NCI-H1048 (cell line): ENCODE results near the gene KREMEN2.
"Not testable (repeated sequence)": the region's sequence is repeated elsewhere in the genome, so short reads cannot be mapped to it uniquely, and the experiment has no call there.

ENCODE experiments used
- DNase-seq: peaks from one replicate; lab custom pipeline; 2025; lab: John Stamatoyannopoulos, UW

Gene KREMEN2

DNA sequence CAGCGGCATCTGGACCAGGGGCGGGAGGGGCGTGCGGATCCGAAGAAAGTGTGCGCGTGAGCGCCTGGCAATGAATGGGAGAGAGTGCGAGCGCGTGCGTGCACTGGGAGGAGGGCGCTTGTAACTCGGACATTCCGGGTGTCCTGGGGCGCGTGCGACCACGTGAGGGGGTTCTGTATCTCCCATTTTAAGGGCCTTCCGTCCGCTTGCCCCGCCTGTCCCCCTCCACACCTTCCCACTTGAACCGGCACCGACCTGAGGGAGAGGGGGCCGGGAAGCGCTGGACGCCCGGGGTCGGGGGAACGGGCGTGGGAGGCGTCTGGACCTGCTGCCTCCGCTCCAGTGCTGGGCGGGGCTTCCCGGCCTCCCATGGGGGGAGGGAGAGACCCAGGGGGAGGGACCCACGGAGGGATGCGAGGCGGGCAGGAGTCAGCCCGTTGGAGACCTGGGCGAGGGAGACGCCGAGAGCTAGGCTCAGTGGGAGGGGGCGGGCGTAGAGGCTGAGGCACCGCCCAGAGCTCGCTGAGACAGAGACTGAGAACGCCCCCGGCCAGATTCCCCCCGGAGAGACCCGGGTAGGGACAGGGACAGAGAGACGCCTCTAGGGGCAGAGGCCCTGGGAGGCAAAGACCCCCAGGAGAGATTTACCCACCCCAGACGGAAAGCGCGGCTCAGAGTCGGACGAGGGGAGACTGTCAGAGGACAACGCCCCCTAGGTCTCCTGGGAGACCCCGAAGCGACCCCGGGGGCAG, at the start of gene KREMEN2:
TSS of gene KREMEN2 (plus strand) at position 553 of the 752 bp plus-strand sequence. CDS start 246 bp downstream, outside the sequence.
- DNase-seq: no peak

DNA sequence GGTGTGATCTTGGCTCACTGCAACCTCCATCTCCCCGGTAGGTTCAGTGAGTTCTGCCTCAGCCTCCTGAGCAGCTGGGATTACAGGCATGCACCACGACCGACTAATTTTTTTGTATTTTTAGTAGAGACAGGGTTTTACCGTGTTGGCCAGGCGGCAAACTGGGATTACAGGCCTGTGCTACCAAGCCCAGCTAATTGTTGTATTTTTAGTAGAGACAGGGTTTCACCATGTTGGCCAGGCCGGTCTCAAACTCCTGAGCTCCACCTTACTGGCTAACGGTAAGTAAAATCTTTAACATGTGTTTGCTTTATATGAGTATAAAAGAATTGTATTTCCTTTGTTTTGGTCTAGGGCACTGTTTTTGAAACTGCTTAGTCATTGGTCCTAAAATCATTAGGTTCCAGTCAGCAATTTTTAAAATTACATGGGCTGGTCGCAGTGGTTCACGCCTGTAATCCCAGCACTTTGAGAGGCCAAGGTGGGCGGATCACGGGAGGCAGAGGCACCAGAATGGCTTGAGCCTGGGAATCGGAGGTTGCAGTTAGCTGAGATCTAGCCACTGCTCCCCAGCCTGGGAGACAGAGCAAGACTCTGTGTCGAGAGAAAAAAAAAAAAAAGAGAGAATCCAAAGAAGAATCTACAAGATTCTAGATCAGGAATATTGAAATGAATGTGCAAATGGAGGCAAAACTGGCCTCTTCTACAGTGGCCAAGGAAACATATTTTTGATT, 48.7 kb upstream of the KREMEN2 start:
- DNase-seq: no peak

DNA sequence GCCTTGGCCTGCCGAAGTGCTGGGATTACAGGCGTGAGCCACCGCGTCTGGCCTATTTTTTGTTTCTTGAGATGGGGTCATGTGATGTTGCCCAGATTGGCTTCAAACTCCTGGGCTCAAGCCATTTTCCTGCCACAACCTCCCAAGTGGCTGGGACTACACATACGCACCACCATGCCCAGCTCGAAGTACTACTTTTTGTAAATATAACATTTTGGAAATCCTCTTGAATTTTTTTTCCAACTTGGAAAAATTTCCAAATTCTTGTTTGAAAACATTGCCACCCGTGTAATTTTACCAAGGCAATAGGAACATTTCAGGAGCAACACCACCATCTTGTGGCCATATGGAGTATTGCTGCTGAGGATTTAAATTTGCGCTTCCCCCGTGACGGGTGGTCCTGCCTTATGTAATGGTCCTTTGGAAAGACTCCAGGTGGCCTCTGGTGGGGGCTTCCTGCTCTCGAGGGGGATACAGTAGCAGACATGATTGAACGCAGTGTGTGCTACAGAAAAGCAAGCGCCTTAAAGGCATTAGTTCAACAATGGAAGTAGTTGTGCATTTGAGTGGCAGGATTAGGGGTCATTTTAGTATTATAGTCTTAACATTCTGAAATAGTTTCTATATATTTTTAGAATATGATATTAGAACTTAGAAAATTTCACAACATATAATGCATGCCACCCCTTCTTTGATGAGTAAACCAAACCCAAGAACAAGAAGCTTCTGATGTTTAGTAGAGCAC, 44.4 kb upstream of the KREMEN2 start:
- DNase-seq: no peak

GRCh38 chr16:2923481-2923880, 40.6 kb upstream of the KREMEN2 start:
- DNase-seq: no peak

GRCh38 chr16:2924901-2925755, 38.9 kb upstream of the KREMEN2 start:
- DNase-seq: no peak

- no peak for DNase-seq
Measured at GRCh38 chr16:2925951-2926649, 38.0 kb upstream of the KREMEN2 start.

- DNase-seq: no peak
Measured at GRCh38 chr16:2926650-2926999, 37.5 kb upstream of the KREMEN2 start.

DNA sequence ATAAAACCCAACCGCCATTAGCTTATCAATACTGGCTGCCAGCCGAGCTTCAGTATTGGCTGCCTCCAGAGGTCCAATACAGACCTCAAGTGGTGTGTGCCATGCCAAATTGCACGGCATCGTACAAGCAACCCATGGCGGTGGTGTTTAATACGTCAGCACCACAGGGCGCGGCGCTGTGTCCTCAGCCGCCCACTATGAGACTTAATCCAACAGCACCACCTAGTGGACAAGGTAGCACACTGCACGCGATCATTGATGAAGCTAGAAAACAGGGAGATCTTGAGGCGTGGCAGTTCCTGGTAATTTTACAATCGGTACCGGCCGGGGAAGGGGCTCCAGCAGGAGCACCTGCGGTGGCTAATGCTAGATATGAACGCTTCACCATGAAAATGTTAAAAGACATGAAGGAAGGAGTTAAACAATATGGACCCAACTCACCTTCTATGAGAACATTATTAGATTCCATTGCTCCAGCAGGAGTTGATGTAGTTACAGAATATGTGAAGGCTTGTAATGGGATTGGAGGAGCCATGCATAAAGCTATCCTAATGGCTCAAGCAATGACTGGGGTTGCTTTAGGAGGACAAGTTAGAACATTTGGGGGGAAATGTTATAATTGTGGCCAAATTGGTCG, 36.9 kb upstream of the KREMEN2 start:
- peak; percentile 36 for DNase-seq

GRCh38 chr16:2928151-2928550, 35.9 kb upstream of the KREMEN2 start:
- DNase-seq: not testable (repeated sequence)

- no peak for DNase-seq
Measured at GRCh38 chr16:2928796-2929195, 35.3 kb upstream of the KREMEN2 start.

DNA sequence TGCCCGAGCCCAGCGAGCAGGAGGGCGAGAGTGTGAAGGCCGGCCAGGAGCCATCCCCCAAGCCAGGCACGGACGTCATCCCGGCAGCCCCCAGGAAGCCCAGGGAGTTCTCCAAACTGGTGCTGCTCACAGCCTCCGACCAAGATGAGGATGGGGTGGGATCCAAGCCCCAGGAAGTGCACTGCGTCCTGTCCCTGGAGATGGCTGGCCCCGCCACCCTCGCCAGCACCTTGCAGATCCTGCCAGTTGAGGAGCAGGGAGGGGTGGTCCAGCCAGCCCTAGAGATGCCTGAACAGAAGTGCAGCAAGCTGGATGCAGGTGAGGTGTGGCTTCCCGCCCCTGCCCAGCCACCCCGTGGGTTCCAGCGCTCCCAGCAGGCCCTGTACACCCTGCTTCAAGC, 34.4 kb upstream of the KREMEN2 start:
- no peak for DNase-seq

DNA sequence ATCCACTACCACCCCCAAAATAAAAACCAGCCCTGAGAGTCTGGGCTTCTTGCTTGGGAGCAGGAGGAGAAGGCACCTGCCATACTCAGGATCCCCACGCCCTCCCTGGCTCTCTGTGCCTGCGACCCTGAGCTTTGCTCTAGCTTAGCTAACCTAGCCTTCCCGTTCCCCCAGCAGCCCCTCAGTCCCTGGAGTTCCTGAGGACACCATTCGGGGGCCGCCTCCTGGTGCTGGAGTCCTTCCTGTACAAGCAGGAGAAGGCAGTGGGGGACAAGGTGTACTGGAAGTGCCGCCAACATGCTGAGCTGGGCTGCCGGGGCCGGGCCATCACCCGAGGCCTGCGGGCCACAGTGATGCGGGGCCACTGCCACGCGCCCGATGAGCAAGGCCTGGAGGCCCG, 33.8 kb upstream of the KREMEN2 start:
- DNase-seq: no peak

GRCh38 chr16:2931231-2931914, 32.7 kb upstream of the KREMEN2 start:
- DNase-seq: not testable (repeated sequence)

DNA sequence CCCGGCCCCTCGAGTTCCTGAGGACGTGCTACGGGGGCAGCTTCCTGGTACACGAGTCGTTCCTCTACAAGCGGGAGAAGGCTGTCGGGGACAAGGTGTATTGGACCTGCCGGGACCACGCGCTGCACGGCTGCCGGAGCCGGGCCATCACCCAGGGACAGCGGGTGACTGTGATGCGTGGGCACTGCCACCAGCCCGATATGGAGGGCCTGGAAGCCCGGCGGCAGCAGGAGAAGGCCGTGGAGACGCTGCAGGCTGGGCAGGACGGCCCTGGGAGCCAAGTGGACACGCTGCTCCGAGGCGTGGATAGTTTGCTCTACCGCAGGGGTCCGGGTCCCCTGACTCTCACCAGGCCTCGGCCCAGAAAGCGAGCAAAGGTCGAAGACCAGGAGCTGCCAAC, 30.9 kb upstream of the KREMEN2 start:
- DNase-seq: no peak

GRCh38 chr16:2933701-2934100, 30.4 kb upstream of the KREMEN2 start:
- DNase-seq: no peak

GRCh38 chr16:2934450-2934849, 29.6 kb upstream of the KREMEN2 start:
- DNase-seq: no peak

GRCh38 chr16:2936436-2937011, 27.6 kb upstream of the KREMEN2 start:
- DNase-seq: no peak

- no peak for DNase-seq
Measured at GRCh38 chr16:2937170-2937569, 26.9 kb upstream of the KREMEN2 start.

DNA sequence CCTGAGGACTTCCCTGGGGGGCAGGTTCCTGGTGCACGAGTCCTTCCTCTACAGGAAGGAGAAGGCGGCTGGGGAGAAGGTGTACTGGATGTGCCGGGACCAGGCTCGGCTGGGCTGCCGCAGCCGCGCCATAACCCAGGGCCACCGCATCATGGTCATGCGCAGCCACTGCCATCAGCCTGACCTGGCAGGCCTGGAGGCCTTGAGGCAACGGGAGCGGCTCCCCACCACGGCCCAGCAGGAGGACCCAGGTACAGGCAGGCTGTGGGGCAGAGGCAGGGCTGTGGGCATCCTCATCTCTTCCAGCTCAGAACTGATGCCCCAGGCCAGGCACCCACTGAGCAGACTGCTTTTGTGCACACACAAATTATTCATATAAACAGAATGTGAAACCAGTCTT, 25.9 kb upstream of the KREMEN2 start:
- no peak for DNase-seq

DNA sequence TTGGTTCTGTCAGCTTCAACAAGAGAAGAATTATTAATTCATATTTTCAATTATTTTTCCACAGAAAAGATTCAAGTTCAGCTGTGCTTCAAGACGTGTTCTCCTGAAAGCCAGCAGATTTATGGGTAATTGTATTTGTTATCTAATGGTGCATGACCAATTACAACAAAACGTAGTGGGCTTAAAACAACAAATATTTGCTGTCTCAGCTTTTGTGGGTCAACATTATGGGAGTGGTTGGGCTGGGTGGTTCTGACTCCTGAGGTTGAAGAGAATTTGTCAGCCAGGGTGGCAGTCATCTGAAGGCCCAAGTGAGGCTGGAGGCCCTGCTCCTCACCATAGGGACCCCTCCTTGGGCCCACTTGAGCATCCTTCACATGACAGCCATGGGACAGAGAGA, 24.1 kb upstream of the KREMEN2 start:
- DNase-seq: no peak
